ENCODE results near the gene LMOD2.

LMOD2 gene

DNA sequence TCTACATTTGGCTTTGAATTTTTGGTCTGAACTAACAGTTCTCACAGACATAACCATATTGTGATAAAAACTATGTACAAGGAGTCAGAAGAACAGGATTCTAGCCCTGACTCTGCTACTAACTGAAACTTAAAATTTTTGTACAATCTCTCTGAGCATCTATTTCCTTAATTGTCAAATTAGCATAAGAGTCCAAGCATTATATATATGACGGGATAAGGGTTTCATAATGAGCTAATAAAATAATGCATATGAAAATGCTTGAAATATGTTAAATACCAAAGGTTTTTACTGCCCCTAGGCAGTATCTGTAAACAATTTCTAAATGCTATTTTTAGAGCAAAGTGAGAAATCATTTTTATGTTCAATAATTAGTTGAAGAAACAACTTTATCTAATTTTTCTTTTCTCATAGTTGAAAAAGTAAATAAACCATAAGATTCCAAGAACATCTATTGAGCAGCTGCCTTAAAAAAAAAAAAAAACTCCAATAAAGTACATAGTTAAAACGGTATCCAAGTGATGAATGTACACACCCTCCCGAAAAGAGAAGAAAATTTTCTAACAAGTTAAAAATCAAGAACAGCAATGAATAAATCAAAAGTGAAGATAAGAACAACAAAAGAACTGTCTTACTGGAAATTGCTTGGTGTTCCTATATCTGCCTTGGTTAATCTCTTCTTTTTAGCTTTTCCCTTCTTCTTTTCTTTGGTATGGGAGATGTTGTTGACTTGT lies 40.4 kb downstream of the LMOD2 start:
- no peak overlapping the region for H3K4me3 ChIP-seq (ENCODE audit: control insufficient read depth, low read depth, low read length)
- TF ChIP-seq CTCF (IDR thresholded peaks at IDR 0.05; ENCODE audit: control insufficient read depth, insufficient read depth, low read depth, low read length, missing control alignments), result no peak
- DNase-seq (ENCODE audit: low read depth), result no peak

DNA sequence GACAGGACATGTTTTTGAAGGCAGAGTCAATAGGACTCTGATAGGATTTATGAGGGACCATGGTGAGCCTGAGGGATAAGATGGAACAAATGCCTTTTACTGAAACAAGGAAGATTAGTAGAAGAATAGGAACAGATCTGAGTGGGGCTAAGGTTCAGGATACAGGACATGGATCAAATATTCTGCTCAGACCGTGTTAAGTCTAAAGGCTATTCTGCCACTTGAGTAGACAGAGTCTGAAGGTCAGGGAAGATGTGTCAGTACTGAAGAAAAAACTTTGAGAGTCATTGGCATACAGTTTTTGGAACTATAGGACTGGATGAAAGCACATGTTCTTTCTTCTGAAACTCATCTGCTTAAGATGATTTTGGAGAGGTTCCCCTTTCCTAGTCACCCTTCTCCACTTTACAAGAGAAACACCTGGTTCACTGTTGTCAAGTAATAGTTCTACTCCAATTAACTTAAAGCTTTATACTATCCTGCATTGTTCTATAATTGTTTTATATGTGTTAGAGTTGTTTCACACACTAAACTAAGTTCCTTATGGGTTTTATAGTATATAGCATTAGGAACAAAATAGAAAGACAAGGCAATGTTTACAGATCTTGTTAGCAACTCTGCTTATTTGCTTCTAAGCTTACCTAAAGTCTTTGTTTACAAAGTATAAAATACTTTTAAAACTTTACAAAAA lies 49.7 kb downstream of the LMOD2 start:
- no peak for TF ChIP-seq CTCF (IDR thresholded peaks at IDR 0.05; ENCODE audit: control insufficient read depth, insufficient read depth, low read depth, low read length, missing control alignments)
- no peak for DNase-seq (ENCODE audit: low read depth)
- no peak overlapping the region for H3K4me3 ChIP-seq (ENCODE audit: control insufficient read depth, low read depth, low read length)

DNA sequence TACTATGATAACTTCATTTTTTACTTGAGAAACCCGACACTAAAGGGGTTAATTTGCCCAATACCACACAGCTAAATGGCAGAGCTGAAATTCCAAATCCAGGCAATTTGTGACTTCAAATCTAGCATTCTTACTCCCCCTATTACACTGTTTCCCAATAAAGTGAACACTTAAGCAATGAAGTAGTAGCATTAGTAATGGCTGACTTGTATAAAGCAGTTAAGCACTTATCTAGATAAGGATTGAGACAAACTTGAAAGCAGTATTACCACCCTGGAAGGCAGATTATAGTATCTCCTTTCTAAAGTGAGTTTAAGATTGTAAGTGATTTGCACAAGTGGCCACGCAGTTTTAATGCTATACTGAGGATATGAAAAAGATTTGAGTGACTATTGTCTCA lies 53.9 kb downstream of the LMOD2 start:
- H3K4me3 ChIP-seq (ENCODE audit: control insufficient read depth, low read depth, low read length), result no peak overlapping the region
- no peak for DNase-seq (ENCODE audit: low read depth)
- no peak for TF ChIP-seq CTCF (IDR thresholded peaks at IDR 0.05; ENCODE audit: control insufficient read depth, insufficient read depth, low read depth, low read length, missing control alignments)

DNA sequence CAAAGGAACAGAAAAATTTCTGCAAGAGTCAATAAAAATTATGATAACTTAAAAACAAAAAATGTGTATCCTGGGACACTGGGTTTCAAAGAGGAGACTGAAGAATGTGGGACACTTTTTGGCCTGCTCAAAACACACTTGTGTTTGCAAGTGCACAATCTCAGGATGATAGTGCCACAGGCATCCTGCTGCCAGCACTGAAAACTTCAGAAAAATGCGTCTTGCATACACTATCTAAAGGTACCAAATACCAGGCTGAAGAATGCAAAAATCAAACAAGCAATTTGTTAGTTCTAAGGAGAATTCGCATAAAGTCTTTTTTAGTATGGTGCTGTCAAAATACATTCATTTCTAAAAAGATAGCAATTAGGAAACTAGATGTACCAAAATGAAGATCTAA lies 55.0 kb downstream of the LMOD2 start:
- H3K4me3 ChIP-seq (ENCODE audit: control insufficient read depth, low read depth, low read length), result no peak overlapping the region
- TF ChIP-seq CTCF (IDR thresholded peaks at IDR 0.05; ENCODE audit: control insufficient read depth, insufficient read depth, low read depth, low read length, missing control alignments), result no peak
- no peak for DNase-seq (ENCODE audit: low read depth)

DNA sequence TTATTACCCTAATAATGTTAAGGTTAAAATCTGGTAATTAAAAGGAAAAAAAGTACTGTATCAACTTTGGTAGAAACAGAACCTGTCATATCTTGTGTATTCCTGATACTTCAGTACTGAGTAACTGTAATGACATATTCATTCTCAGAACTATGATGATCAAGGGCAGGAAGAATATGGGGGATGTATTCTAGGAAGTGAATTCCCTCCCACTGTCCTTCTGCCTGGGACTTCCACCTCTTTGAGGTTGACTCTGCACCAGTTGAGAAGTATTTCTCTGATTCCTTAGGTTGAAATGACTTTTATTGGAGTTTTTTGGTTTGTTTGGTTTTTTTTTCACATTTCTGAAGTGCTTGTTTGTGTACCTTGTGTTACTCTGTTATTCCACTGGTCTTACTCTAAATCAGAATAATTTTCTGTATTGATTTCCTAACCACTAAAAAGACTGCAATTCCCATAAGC lies 56.2 kb downstream of the LMOD2 start:
- no peak overlapping the region for H3K4me3 ChIP-seq (ENCODE audit: control insufficient read depth, low read depth, low read length)
- DNase-seq (ENCODE audit: low read depth), result no peak
- no peak for TF ChIP-seq CTCF (IDR thresholded peaks at IDR 0.05; ENCODE audit: control insufficient read depth, insufficient read depth, low read depth, low read length, missing control alignments)

GRCh38 chr7:123712619-123713018 lies 57.0 kb downstream of the LMOD2 start:
- H3K4me3 ChIP-seq (ENCODE audit: control insufficient read depth, low read depth, low read length), result no peak overlapping the region
- DNase-seq (ENCODE audit: low read depth), result peak; percentile 28
- TF ChIP-seq CTCF (IDR thresholded peaks at IDR 0.05; ENCODE audit: control insufficient read depth, insufficient read depth, low read depth, low read length, missing control alignments), result no peak

Measured in AG09309 (cell line).